A549 (cell line): ENCODE results near the gene C2CD3. TPM values are rescaled to one million over a fixed set of nuclear protein-coding genes. Genes with fewer than 3 reads are reported as not detected.

ENCODE experiments used
- ATAC-seq, 2 experiments: fragments of 200-7000 bp in 1 of 2; fragments of >200 bp in 1 of 2; cut with Nextera tagmentation in 1 of 2; cut with Tn5 transposase in 1 of 2; 3 replicates each; pipeline versions ENCODE4 v1.8.0 to v1.9.1; 2018 to 2020; ENCODE audit warnings: mild to moderate bottlenecking in 1 of 2, moderate library complexity in 1 of 2
- CTCF ChIA-PET: fragments of 300-600 bp; sonication (Branson Sonifier 250); formaldehyde crosslinking; extraction: SDS; loops from one replicate; lab custom pipeline; 2021; ENCODE audit warnings: antibody characterized with exemption, inconsistent platforms; lab: Yijun Ruan, JAX
- POLR2A ChIA-PET: fragments of 350-600 bp; formaldehyde crosslinking; extraction: SDS; loops from one replicate; lab custom pipeline; 2021; ENCODE audit warnings: antibody characterized with exemption, inconsistent platforms; lab: Yijun Ruan, JAX
- DNase-seq, 2 experiments: peaks; one replicate each; pipeline versions ENCODE4 v3.0.0 to v3.0.0-alpha.2; 2011 to 2016; ENCODE audit warnings: low read depth in 1 of 2, low spot score in 1 of 2
- FAIRE-seq: peaks from 2 replicates; lab custom pipeline; 2011; peaks lifted over from hg19 to GRCh38; lab: Jason Lieb, UNC
- H3K27ac ChIP-seq, 2 experiments: fragments of >200 bp; sonication (Bioruptor Twin); formaldehyde crosslinking; 3 replicates each; pipeline ENCODE4 v1.5.1; 2016 to 2017
- H3K4me1 ChIP-seq: fragments of >200 bp; sonication (Bioruptor Twin); formaldehyde crosslinking; 3 replicates; pipeline ENCODE4 v1.6.1; 2016
- H3K4me2 ChIP-seq: fragments of >200 bp; sonication (Bioruptor Twin); formaldehyde crosslinking; 3 replicates; pipeline ENCODE4 v1.6.1; 2016
- H3K4me3 ChIP-seq: fragments of >200 bp; sonication (Bioruptor Twin); formaldehyde crosslinking; 3 replicates; pipeline ENCODE4 v1.5.1; 2016
- H3K9me3 ChIP-seq: fragments of >200 bp; sonication (Bioruptor Twin); formaldehyde crosslinking; 3 replicates; pipeline ENCODE4 v1.6.1; 2016
- CBX2 ChIP-seq: fragments of 200-600 bp; sonication (generic); IDR thresholded peaks from 2 replicates; pipeline ENCODE4 v1.6.1; 2016; ENCODE audit warnings: low read depth, mild to moderate bottlenecking, borderline replicate concordance
- CEBPB ChIP-seq, 2 experiments: fragments of >200 bp in 1 of 2; sonication (Bioruptor Twin) in 1 of 2; formaldehyde crosslinking in 1 of 2; IDR thresholded peaks; 2 replicates each; pipeline ENCODE4 v1.6.1; 2012 to 2016
- CTCF ChIP-seq: fragments of >200 bp; sonication (Bioruptor Twin); formaldehyde crosslinking; IDR thresholded peaks from 3 replicates; pipeline ENCODE4 v1.5.1; 2016
- EHF ChIP-seq: fragments of 250-450 bp; sonication (Bioruptor Pico); IDR thresholded peaks from 2 replicates; pipeline ENCODE4 v1.5.0; 2020; ENCODE audit warnings: mild to moderate bottlenecking
- ESRRA ChIP-seq: fragments of 150-350 bp; IDR thresholded peaks from 2 replicates; pipeline ENCODE4 v1.6.1; 2014; ENCODE audit warnings: mild to moderate bottlenecking, low read length, borderline replicate concordance
- FOSB ChIP-seq: fragments of 250-450 bp; sonication (Bioruptor Pico); IDR thresholded peaks from 2 replicates; pipeline ENCODE4 v1.5.0; 2020; ENCODE audit warnings: mild to moderate bottlenecking, moderate library complexity
- GATA3 ChIP-seq: IDR thresholded peaks from 2 replicates; pipeline ENCODE4 v1.6.1; 2012; ENCODE audit warnings: borderline replicate concordance
- HDAC2 ChIP-seq: fragments of 200-600 bp; sonication (generic); IDR thresholded peaks from 2 replicates; pipeline ENCODE4 v1.6.1; 2016
- HMGXB4 ChIP-seq: fragments of 250-450 bp; sonication (Bioruptor Pico); IDR thresholded peaks from 2 replicates; pipeline ENCODE4 v1.5.0; 2021; ENCODE audit warnings: mild to moderate bottlenecking, moderate library complexity, borderline replicate concordance
- JUN ChIP-seq, 2 experiments: fragments of >200 bp; sonication (Bioruptor Twin); formaldehyde crosslinking; IDR thresholded peaks; 2 replicates in 1 of 2; 3 replicates in 1 of 2; pipeline ENCODE4 v1.6.1; 2016 to 2017
- MAFK ChIP-seq: fragments of 450-650 bp; IDR thresholded peaks from 2 replicates; pipeline ENCODE4 v1.6.1; 2014; ENCODE audit not compliant: partially characterized antibody
- MYC ChIP-seq: IDR thresholded peaks from 2 replicates; pipeline ENCODE4 v1.6.1; 2012; ENCODE audit warnings: mild to moderate bottlenecking, inconsistent platforms, low read length, improper control_type of control experiment, borderline replicate concordance
- PHF8 ChIP-seq: fragments of 200-600 bp; sonication (generic); IDR thresholded peaks from 2 replicates; pipeline ENCODE4 v1.6.1; 2016; ENCODE audit warnings: low read depth, mild to moderate bottlenecking, antibody characterized with exemption, moderate library complexity, borderline replicate concordance
- POLR2AphosphoS2 ChIP-seq: conservative IDR thresholded peaks from 2 replicates; pipeline ENCODE4 v1.6.1; 2012; ENCODE audit warnings: low read length, improper control_type of control experiment, inconsistent platforms
- RAD21 ChIP-seq, 2 experiments: fragments of >200 bp in 1 of 2; sonication (Bioruptor Twin) in 1 of 2; formaldehyde crosslinking in 1 of 2; IDR thresholded peaks in 1 of 2; conservative IDR thresholded peaks in 1 of 2; 2 replicates in 1 of 2; 3 replicates in 1 of 2; pipeline ENCODE4 v1.6.1; 2012 to 2018; ENCODE audit warnings: inconsistent platforms in 1 of 2
- RNF2 ChIP-seq: fragments of 200-600 bp; sonication (generic); IDR thresholded peaks from 2 replicates; pipeline ENCODE4 v1.6.1; 2016; ENCODE audit warnings: low read depth, mild to moderate bottlenecking, antibody characterized with exemption, moderate library complexity, borderline replicate concordance
- SMC3 ChIP-seq: fragments of >200 bp; sonication (Bioruptor Twin); formaldehyde crosslinking; IDR thresholded peaks from 3 replicates; pipeline ENCODE4 v1.6.1; 2018; ENCODE audit warnings: inconsistent platforms
- SREBF2 ChIP-seq: fragments of 450-650 bp; IDR thresholded peaks from 2 replicates; pipeline ENCODE4 v1.6.1; 2014; ENCODE audit warnings: mild to moderate bottlenecking, moderate library complexity
- ZNF302 ChIP-seq: fragments of 250-450 bp; sonication (Bioruptor Pico); IDR thresholded peaks from 2 replicates; pipeline ENCODE4 v1.9.0; 2021; ENCODE audit warnings: inconsistent platforms, mild to moderate bottlenecking, moderate library complexity
- WGBS: methylation state at CpG from one replicate; pipeline ENCODE4 v1.1.6; 2017; ENCODE audit errors: missing lambda C conversion rate; 5-methylcytosine and 5-hydroxymethylcytosine counted together
- polyA plus RNA-seq, 4 experiments: library from polyadenylated mRNA; depleted of rRNA in 3 of 4; stranded (reverse); fragments of >200 nt; fragmentation: RNase III in 1 of 4; extraction: RNeasy Plus Mini Kit Qiagen cat#74134 plus additional on column Dnase treatment in 1 of 4; gene quantifications; 2 replicates in 3 of 4; 3 replicates in 1 of 4; pipeline ENCODE4 v1.2.3, GENCODE V29; 2011 to 2017
- TF ChIP-seq, protein P1 (sequence below): fragments of >200 bp; sonication (Bioruptor Twin); formaldehyde crosslinking; IDR thresholded peaks from 3 replicates; pipeline ENCODE4 v1.6.1; 2016
- TF ChIP-seq, protein P2 (sequence below): fragments of 150-350 bp; IDR thresholded peaks from 2 replicates; pipeline ENCODE4 v1.6.1; 2014; ENCODE audit warnings: low read depth, mild to moderate bottlenecking, low read length
- TF ChIP-seq, protein P3 (sequence below): IDR thresholded peaks from 2 replicates; pipeline ENCODE4 v1.6.1; 2012
- TF ChIP-seq, protein P4 (sequence below): fragments of 200-600 bp; sonication (generic); IDR thresholded peaks from 2 replicates; pipeline ENCODE4 v1.6.1; 2016; ENCODE audit warnings: antibody characterized with exemption, mild to moderate bottlenecking, moderate library complexity

C2CD3 gene
- polyA plus RNA-seq, 2 of the 4 experiments (the other 2 are of a cell fraction) = 15.2 to 19.8 TPM

DNA sequence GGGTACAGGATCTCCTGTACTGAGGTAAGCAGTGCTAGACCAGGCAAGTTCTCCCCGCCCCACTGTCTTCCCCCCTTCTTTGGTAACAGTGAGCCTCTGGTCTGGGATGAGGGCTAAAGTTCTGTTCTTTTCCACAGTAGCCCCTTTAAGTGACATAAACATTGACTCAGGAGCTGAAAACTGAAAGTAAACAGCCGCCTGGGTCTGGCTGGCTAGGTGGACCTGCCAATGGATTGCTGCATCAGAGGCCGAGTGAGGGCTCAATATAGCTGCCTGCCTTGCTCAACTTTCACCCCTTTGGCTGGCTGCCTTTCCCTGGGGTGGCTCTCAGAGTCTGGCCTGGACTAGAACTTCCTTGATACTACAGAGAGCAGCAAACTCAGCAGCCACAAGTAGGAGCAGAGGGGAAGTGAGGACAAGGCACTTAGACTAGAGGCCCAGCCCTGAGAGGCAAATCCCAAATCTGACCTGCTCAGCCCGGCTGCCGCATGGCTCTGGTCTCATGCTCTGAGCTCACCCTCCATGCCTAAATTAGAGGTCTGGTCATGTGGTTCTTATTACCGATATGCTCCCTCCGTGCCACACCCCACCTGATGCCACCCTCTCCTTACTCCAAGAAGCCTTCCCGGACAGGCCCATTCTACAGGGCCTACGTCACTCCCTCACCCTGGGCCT is 152.3 kb downstream of the C2CD3 start:
- Histone ChIP-seq H3K4me1 (peaks cover 7% of the 10 kb centered on the region; the same call in 2 of the 3 replicates), H3K4me2 (no peak overlapping the region), H3K27ac (peak overlapping the region; percentile 14 to 56; a peak in 4 of 6 replicates), H3K4me3 (no peak overlapping the region), H3K9me3 (no peaks in the 10 kb centered on the region)
- CTCF ChIA-PET = interaction anchor here (0.5 to 1.6 kb wide), 4 partner anchors 24 to 435 kb away, joined by 3 to 4 read pairs (median 3); no protein-coding TSS in a partner anchor
- no peak for DNase-seq
- POLR2A ChIA-PET = no interaction called here
- 88% methylated on average over 9 of the region's 9 CpGs for WGBS
- ATAC-seq = peak in 1 of 2 experiments; percentile 60; a peak in 3 of 6 replicates
- no peak for TF ChIP-seq EHF (CRISPR knock-in tag)
- no peak for TF ChIP-seq MAFK
- TF ChIP-seq, protein P1, sequence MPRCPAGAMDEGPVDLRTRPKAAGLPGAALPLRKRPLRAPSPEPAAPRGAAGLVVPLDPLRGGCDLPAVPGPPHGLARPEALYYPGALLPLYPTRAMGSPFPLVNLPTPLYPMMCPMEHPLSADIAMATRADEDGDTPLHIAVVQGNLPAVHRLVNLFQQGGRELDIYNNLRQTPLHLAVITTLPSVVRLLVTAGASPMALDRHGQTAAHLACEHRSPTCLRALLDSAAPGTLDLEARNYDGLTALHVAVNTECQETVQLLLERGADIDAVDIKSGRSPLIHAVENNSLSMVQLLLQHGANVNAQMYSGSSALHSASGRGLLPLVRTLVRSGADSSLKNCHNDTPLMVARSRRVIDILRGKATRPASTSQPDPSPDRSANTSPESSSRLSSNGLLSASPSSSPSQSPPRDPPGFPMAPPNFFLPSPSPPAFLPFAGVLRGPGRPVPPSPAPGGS = no peak
- TF ChIP-seq GATA3 = no peak
- TF ChIP-seq JUN (IDR thresholded peaks at IDR 0.05) = no peak
- TF ChIP-seq, protein P2, sequence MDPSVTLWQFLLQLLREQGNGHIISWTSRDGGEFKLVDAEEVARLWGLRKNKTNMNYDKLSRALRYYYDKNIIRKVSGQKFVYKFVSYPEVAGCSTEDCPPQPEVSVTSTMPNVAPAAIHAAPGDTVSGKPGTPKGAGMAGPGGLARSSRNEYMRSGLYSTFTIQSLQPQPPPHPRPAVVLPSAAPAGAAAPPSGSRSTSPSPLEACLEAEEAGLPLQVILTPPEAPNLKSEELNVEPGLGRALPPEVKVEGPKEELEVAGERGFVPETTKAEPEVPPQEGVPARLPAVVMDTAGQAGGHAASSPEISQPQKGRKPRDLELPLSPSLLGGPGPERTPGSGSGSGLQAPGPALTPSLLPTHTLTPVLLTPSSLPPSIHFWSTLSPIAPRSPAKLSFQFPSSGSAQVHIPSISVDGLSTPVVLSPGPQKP = no peak
- TF ChIP-seq HDAC2 = no peak
- no peak for TF ChIP-seq POLR2AphosphoS2
- no peak for FAIRE-seq

- no peak for TF ChIP-seq RAD21 (conservative IDR thresholded peaks at IDR 0.05 in 1 of 2, IDR thresholded peaks at IDR 0.05 in 1 of 2)
- TF ChIP-seq, protein P3, sequence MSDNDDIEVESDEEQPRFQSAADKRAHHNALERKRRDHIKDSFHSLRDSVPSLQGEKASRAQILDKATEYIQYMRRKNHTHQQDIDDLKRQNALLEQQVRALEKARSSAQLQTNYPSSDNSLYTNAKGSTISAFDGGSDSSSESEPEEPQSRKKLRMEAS = no peak
- TF ChIP-seq PHF8 = no peak
- no peak for TF ChIP-seq FOSB (CRISPR knock-in tag)
- no peak for TF ChIP-seq CTCF
- TF ChIP-seq SMC3 = no peak
- TF ChIP-seq ZNF302 (CRISPR knock-in tag) = no peak
- TF ChIP-seq, protein P2 = no peak
- TF ChIP-seq, protein P4, sequence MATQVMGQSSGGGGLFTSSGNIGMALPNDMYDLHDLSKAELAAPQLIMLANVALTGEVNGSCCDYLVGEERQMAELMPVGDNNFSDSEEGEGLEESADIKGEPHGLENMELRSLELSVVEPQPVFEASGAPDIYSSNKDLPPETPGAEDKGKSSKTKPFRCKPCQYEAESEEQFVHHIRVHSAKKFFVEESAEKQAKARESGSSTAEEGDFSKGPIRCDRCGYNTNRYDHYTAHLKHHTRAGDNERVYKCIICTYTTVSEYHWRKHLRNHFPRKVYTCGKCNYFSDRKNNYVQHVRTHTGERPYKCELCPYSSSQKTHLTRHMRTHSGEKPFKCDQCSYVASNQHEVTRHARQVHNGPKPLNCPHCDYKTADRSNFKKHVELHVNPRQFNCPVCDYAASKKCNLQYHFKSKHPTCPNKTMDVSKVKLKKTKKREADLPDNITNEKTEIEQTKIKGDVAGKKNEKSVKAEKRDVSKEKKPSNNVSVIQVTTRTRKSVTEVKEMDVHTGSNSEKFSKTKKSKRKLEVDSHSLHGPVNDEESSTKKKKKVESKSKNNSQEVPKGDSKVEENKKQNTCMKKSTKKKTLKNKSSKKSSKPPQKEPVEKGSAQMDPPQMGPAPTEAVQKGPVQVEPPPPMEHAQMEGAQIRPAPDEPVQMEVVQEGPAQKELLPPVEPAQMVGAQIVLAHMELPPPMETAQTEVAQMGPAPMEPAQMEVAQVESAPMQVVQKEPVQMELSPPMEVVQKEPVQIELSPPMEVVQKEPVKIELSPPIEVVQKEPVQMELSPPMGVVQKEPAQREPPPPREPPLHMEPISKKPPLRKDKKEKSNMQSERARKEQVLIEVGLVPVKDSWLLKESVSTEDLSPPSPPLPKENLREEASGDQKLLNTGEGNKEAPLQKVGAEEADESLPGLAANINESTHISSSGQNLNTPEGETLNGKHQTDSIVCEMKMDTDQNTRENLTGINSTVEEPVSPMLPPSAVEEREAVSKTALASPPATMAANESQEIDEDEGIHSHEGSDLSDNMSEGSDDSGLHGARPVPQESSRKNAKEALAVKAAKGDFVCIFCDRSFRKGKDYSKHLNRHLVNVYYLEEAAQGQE = no peak
- TF ChIP-seq ESRRA = no peak
- TF ChIP-seq CEBPB (IDR thresholded peaks at IDR 0.05) = no peak
- no peak for TF ChIP-seq MYC
- TF ChIP-seq POLR2AphosphoS2 = no peak
- TF ChIP-seq SREBF2 = no peak
- no peak for TF ChIP-seq RNF2
- no peak for TF ChIP-seq HMGXB4
- no peak for TF ChIP-seq CBX2
- no peak for TF ChIP-seq EHF (CRISPR knock-in tag)
- Histone ChIP-seq H3K9me3 (no peaks in the 10 kb centered on the region), H3K4me3 (no peak overlapping the region), H3K4me1 (peaks cover 7% of the 10 kb centered on the region; the same call in 2 of the 3 replicates), H3K27ac (no peak overlapping the region), H3K4me2 (no peak overlapping the region)
- WGBS = 85% methylated on average over 3 of the region's 3 CpGs
- POLR2A ChIA-PET = no interaction called here
- ATAC-seq (no peak), FAIRE-seq (no peak), DNase-seq (no peak)
- CTCF ChIA-PET = interaction anchor here (0.7 to 1.2 kb wide), 2 partner anchors 28 to 1229 kb away, joined by 3 read pairs; no protein-coding TSS in a partner anchor
These were observed 153.2 kb downstream of the C2CD3 start for GRCh38 chr11:74017631-74018030.
